SIG-M5 treated with dmso at 0.1 percent for 504 hours (cell line): Measurements from ENCODE around the gene DNAH1.

ENCODE experiments used
- DNase-seq: peaks from one replicate; lab custom pipeline; 2025; ENCODE audit not compliant: unreplicated experiment; lab: John Stamatoyannopoulos, UW

Gene DNAH1

DNA sequence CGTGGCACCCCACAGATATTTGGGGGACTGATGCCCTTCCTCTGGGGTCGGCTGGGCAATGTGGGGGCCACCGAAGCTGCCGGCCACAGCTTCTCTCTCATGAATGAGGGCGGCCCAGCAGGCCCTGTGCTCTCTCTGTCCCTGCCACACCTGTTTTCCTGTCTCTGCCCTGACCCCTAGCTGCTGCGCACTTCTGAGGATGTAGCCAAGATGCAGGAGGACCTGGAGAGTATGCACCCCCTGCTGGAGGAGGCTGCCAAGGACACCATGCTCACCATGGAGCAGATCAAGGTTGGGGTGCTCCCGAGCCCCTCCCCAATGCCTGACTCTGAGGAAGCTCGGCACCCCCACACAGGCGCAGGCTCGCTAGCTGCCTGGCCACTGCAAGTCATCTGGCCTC lies 69.0 kb downstream of the DNAH1 start:
- DNase-seq = peak; percentile 44

GRCh38 chr3:52387481-52387880 lies 71.4 kb downstream of the DNAH1 start:
- no peak for DNase-seq

- no peak for DNase-seq
Observed at GRCh38 chr3:52388348-52388821, 72.3 kb downstream of the DNAH1 start.

GRCh38 chr3:52388933-52389332 lies 72.8 kb downstream of the DNAH1 start:
- no peak for DNase-seq

- no peak for DNase-seq
Observed at GRCh38 chr3:52391096-52391495, 75.0 kb downstream of the DNAH1 start.

GRCh38 chr3:52392216-52392930 lies 76.3 kb downstream of the DNAH1 start:
- DNase-seq = no peak

DNA sequence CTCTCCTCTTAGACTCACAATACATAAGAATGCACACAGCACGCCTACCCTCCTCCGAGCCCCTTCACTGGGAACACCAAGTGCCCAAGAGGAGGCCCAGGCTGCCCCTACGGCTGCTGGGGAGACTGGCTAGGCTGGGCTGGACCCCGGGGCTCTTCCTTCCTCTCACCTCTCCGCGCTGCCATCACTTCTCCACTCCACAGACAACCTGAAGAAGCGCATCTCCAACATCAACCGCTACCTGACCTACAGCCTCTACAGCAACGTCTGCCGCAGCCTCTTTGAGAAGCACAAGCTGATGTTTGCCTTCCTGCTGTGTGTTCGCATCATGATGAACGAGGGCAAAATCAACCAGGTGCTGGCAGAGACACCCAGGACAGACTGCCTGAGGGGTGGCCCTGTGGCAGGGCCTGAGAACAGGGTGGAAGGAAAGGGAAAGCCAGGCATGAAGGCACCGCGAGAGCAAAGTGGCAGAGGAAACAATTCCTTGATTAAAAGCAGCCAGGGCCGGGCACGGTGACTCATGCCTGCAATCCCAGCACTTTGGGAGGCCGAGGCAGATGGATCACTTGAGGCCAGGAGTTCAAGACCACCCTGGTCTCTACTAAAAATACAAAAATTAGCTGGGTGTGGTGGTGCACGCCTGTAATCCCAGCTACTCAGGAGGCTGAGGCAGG lies 77.2 kb downstream of the DNAH1 start:
- DNase-seq = no peak

DNA sequence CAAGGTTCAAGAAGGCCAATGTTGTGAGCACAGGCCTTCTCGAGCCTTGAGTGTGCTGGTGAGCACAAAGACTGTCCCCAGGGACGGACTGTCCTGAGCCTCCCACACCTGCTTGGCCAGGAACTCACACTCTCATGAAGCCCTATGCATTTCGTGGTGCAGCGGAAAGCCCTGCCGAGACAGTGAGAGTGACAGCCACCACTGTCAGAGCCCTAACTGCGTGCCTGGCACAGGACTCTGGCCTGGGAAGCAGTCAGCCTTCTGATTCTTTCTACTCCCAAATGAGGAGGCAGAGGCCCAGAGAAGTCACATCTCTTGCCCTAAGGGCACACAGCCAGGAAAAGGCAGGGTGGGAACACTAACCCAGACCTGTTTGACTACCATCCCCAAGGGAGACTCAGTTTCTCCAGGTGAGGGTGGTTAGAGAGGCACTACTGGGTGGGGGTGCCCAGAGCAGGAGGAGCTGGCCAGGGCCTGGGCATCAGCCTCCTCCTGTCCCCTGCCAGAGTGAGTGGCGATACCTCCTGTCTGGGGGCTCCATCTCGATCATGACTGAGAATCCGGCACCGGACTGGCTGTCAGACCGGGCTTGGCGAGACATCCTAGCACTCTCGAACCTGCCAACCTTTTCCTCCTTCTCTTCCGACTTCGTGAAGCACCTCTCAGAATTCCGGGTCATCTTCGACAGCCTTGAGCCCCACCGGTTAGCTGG lies 78.0 kb downstream of the DNAH1 start:
- DNase-seq = no peak

GRCh38 chr3:52394751-52395502 lies 78.8 kb downstream of the DNAH1 start:
- DNase-seq = no peak

DNA sequence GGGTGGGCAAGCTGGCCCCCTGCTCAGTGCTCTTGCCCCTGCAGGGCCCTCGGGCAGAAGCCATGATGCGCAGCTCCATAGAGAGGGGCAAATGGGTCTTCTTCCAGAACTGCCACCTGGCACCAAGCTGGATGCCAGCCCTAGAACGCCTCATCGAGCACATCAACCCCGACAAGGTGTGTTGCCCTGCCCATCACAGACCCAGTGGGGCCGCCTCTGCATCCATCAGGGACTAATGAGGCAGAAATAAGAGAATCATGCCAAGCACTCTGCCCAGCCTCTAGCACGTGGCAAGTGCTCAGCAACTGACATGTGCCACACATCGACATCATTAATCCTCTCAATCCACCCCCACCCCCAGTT lies 79.4 kb downstream of the DNAH1 start:
- DNase-seq = no peak

DNA sequence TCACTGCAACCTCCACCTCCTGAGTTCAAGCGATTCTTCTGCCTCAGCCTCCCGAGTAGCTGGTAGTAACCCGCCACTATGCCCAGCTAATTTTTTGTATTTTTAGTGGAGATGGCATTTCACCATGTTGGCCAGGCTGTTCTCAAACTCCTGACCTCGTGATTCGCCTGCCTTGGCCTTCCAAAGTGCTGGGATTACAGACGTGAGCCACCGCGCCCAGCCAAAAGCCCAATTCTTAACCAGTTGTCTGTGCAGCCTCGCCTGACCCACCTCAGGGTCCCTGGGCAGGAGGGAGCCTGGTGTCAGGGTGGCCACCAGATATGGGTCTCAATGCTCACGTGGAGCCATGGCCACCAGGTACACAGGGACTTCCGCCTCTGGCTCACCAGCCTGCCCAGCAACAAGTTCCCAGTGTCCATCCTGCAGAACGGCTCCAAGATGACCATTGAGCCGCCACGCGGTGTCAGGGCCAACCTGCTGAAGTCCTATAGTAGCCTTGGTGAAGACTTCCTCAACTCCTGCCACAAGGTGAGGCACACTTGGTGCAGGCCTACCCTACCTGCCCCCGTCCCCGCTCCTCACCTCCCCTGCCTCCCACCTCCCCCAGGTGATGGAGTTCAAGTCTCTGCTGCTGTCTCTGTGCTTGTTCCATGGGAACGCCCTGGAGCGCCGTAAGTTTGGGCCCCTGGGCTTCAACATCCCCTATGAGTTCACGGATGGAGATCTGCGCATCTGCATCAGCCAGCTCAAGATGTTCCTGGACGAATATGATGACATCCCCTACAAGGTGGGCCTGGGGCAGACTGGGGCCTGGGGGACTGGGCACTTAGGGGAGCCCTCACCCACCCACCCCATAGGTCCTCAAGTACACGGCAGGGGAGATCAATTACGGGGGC lies 80.1 kb downstream of the DNAH1 start:
- no peak for DNase-seq

- DNase-seq = no peak
Observed at GRCh38 chr3:52396907-52397591, 80.9 kb downstream of the DNAH1 start.

DNA sequence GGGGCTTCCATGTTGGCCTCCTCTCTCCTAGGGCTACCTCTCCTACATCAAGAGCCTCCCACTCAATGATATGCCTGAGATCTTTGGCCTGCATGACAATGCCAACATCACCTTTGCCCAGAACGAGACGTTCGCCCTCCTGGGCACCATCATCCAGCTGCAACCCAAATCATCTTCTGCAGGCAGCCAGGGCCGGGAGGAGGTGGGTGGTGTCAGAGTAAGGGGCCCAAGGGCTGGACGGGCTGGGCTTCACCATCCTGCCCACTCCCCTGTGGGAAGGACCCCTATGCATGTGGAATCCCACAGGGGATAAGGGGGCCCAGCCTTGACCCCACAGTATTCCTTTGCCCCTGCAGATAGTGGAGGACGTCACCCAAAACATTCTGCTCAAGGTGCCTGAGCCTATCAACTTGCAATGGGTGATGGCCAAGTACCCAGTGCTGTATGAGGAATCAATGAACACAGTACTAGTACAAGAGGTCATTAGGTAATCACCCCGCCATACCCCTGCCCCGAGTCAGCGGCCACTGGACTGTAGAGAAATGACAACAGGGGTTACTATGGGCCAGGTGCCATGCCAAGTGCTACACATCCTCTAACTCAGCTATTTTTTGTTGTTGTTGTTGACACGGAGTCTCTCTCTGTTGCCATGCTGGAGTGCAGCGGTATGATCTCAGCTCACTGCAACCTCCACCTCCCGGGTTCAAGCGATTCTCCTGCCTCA lies 81.7 kb downstream of the DNAH1 start:
- DNase-seq = no peak

GRCh38 chr3:52398670-52399081 lies 82.6 kb downstream of the DNAH1 start:
- no peak for DNase-seq

GRCh38 chr3:52399131-52399530 lies 83.0 kb downstream of the DNAH1 start:
- no peak for DNase-seq

GRCh38 chr3:52399593-52399992 lies 83.5 kb downstream of the DNAH1 start:
- no peak for DNase-seq

DNA sequence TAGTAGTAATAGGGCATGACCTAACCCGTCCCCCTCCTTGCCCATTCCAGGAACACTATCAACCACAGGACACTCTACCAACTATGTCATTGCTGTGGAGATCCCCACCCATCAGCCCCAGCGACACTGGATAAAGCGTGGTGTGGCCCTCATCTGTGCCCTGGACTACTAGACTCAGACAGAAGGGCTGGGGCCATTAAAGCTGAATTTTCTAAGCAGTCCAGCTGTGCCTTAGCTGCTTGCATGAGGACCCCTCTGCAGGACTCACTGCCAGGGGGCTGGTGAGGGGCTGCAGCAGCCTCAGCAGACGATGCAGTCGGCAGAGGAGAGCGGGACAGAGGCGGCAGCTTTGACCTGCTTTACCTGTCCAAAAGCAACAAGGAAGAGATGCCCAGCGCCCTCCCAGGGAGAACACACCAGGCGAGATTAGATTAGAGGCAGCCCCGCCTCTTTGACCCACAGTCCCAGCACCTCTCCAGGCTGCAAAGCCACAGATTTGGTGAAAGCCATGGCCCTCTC lies 84.2 kb downstream of the DNAH1 start:
- no peak for DNase-seq

DNA sequence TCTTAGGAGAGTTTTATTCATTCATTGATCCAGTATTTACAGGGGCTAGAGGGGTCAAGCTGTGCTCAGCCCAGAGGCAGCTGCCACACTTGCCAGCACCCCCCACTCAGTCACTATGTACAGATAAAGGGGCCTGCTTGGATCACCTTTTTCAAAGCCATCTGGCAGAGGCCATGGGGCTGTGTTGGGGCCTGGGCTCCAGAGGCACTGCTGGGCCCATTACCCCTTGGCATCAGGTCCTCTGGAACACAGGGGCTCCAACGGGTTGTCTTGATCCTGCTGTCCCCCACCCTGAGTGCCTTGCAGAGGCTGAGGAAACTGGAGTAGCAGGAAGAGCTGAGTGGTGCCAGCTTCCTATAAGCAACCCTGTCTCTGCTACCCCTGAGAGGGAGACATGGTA lies 84.9 kb downstream of the DNAH1 start:
- no peak for DNase-seq

DNA sequence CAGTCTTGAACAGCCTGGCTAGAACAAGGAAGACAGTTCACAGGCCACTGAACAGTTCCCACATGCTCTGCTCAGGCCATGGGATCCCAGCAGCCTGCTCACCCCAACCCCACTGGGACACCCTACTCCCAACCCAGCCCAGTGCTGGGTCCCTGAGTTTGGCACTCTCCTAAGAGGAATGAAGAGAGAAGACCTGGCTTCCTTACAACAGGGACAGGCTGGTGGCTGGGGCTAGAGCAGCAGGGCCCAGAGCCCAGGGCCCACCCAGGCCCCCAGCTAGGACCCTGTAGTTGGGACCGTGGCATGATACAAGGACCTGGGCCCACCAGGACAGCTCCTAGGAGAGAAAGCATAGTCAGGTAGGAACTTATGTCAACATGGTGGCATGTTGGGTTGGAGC lies 85.4 kb downstream of the DNAH1 start:
- no peak for DNase-seq
